HG03045 (cell line): ENCODE measurements around the gene PAM.
"Not testable (repeated sequence)": the region's sequence is repeated elsewhere in the genome, so short reads cannot be mapped to it uniquely, and the experiment has no call there.

Source experiments
- ATAC-seq: cut with Tn5 transposase; IDR thresholded peaks from one replicate; pipeline ENCODE4 v1.9.1; 2021; ENCODE audit warnings: mild to moderate bottlenecking, moderate library complexity; ENCODE audit not compliant: unreplicated experiment

The PAM gene

GRCh38 chr5:103035701-103036100 lies 280.6 kb downstream of the PAM start:
- no peak for ATAC-seq

GRCh38 chr5:103036601-103037000 lies 281.5 kb downstream of the PAM start:
- no peak for ATAC-seq

GRCh38 chr5:103037673-103038455 lies 282.8 kb downstream of the PAM start:
- ATAC-seq: no peak

GRCh38 chr5:103041071-103041676 lies 286.1 kb downstream of the PAM start:
- ATAC-seq: no peak

GRCh38 chr5:103046706-103047105 lies 291.6 kb downstream of the PAM start:
- ATAC-seq: not testable (repeated sequence)

GRCh38 chr5:103057208-103058130 lies 302.4 kb downstream of the PAM start:
- ATAC-seq: no peak

GRCh38 chr5:103059525-103059924 lies 304.4 kb downstream of the PAM start:
- ATAC-seq: no peak

GRCh38 chr5:103060424-103060954 lies 305.4 kb downstream of the PAM start:
- ATAC-seq: no peak

GRCh38 chr5:103066326-103066725 lies 311.2 kb downstream of the PAM start:
- ATAC-seq: no peak

GRCh38 chr5:103073500-103073899 lies 318.4 kb downstream of the PAM start:
- ATAC-seq: not testable (repeated sequence)

GRCh38 chr5:103075442-103075841 lies 320.3 kb downstream of the PAM start:
- ATAC-seq: no peak
